ENCODE measurements around the gene REEP1. TPM values are rescaled to one million over a fixed set of nuclear protein-coding genes. Genes with fewer than 3 reads are reported as not detected.

REEP1 gene
- total and polyA plus RNA-seq, 2 of the 4 experiments (the other 2 are of a cell fraction): under 0.01 to 0.03 TPM

- H3K23ac ChIP-seq (ENCODE audit: low read depth, low read length): no peak overlapping the region
Observed at GRCh38 chr2:86256982-86257381, 80.4 kb downstream of the REEP1 start.

More at GRCh38 chr2:86256982-86257381, 80.4 kb downstream of the REEP1 start:
- Histone ChIP-seq H3K4ac (ENCODE audit: low read depth, low read length) (no peak overlapping the region), H3K27me3 (ENCODE audit: control insufficient read depth, insufficient read depth, low read length) (peaks cover 22% of the 10 kb centered on the region), H3K9me1 (ENCODE audit: insufficient read depth, low read length) (no peaks in the 10 kb centered on the region; the same call in 1 of the 2 replicates), H3K9ac (ENCODE audit: low read depth, low read length) (no peak overlapping the region), H3K56ac (ENCODE audit: extremely low read depth, insufficient read depth, low read length) (no peak overlapping the region), H3K4me3 (ENCODE audit: insufficient read depth, low read depth, low read length) (no peak overlapping the region), H2BK120ac (ENCODE audit: low read depth, low read length) (no peak overlapping the region), H3K4me2 (ENCODE audit: low read depth, low read length) (no peak overlapping the region), H3K9me3 (ENCODE audit: control insufficient read depth, insufficient read depth, low read length) (no peaks in the 10 kb centered on the region), H3K4me1 (ENCODE audit: control insufficient read depth, insufficient read depth, low read length) (no peaks in the 10 kb centered on the region), H3K79me1 (ENCODE audit: low read depth in 1 of 2, low read length in 2 of 2) (no peaks in the 10 kb centered on the region), H2BK15ac (ENCODE audit: low read depth, low read length) (no peak overlapping the region), H2AFZ (replicated peaks; ENCODE audit: low read length, poor library complexity) (no peak overlapping the region), H4K20me1 (ENCODE audit: insufficient read depth, low read length) (no peaks in the 10 kb centered on the region), H2BK20ac (ENCODE audit: low read depth, low read length) (no peak overlapping the region), H3K36me3 (ENCODE audit: control insufficient read depth, insufficient read depth, low read length) (no peaks in the 10 kb centered on the region), H2AK5ac (ENCODE audit: low read depth, low read length) (no peak overlapping the region), H4K8ac (ENCODE audit: low read depth in 2 of 2, low read length in 2 of 2) (no peak overlapping the region), H3K27ac (ENCODE audit: insufficient read depth, low read length) (no peak overlapping the region), H3K18ac (ENCODE audit: low read depth, low read length) (no peak overlapping the region), H4K5ac (ENCODE audit: low read depth, low read length) (no peak overlapping the region), H3K14ac (replicated peaks; ENCODE audit: low read depth, low read length) (no peak overlapping the region), H4K91ac (ENCODE audit: insufficient read depth, low read depth, low read length) (no peak overlapping the region), H2BK5ac (ENCODE audit: low read depth, low read length, poor library complexity, severe bottlenecking) (no peak overlapping the region), H2AK9ac (replicated peaks; ENCODE audit: low read depth, low read length, poor library complexity) (no peak overlapping the region)
- DNase-seq: no peak
- dilution Hi-C loops (cut with HindIII; ENCODE audit: low sequenced_read_pairs, unreplicated experiment): no loop called here
- no peak for ATAC-seq (ENCODE audit: low read depth)
- in situ Hi-C loops (cut with MboI; ENCODE audit: low sequenced_read_pairs): no loop called here
- WGBS, 2 experiments (ENCODE audit: extremely low coverage in 2 of 2, insufficient read length in 1 of 2): no CpG with 5 or more reads among the region's 3 CpGs
- intact Hi-C loops (cut with micrococcal nuclease): no loop called here
- no peak for TF ChIP-seq NFE2L2 (IDR thresholded peaks at IDR 0.05; ENCODE audit: low read depth, low read length)
- no peak for TF ChIP-seq MXI1 (IDR thresholded peaks at IDR 0.05; ENCODE audit: borderline replicate concordance, low read depth, low read length)
- TF ChIP-seq SMC3 (IDR thresholded peaks at IDR 0.05; ENCODE audit: low read depth, low read length): no peak
- no peak for TF ChIP-seq RCOR1 (IDR thresholded peaks at IDR 0.05; ENCODE audit: insufficient replicate concordance, low read length)
- TF ChIP-seq RAD21 (IDR thresholded peaks at IDR 0.05; ENCODE audit: low read length): no peak
- TF ChIP-seq CEBPB (IDR thresholded peaks at IDR 0.05; ENCODE audit: low read depth, low read length): no peak
- TF ChIP-seq USF2 (IDR thresholded peaks at IDR 0.05; ENCODE audit: low read depth, low read length): no peak
- no peak for TF ChIP-seq RFX5 (IDR thresholded peaks at IDR 0.05; ENCODE audit: low read depth, low read length)
- no peak for TF ChIP-seq POLR2A (IDR thresholded peaks at IDR 0.05; ENCODE audit: low read depth, low read length)
- TF ChIP-seq CTCF (conservative IDR thresholded peaks at IDR 0.05; ENCODE audit: low read depth, low read length): no peak
- no peak for TF ChIP-seq MAFK (IDR thresholded peaks at IDR 0.05; ENCODE audit: low read depth, low read length)
- no peak for TF ChIP-seq CHD1 (IDR thresholded peaks at IDR 0.05; ENCODE audit: low read depth, low read length)
- no peak for TF ChIP-seq ELK1 (IDR thresholded peaks at IDR 0.05; ENCODE audit: borderline replicate concordance, low read depth, low read length)
- ChIA-PET CTCF (no interaction called here), POLR2A (ENCODE audit: unreplicated experiment) (no interaction called here)
- BruUV-seq (replicated peaks): no TSS peak

Data from IMR-90 (cell line).